HG03378 (cell line): ENCODE measurements around the gene RPS6KB1.
"Not testable (repeated sequence)": the region's sequence is repeated elsewhere in the genome, so short reads cannot be mapped to it uniquely, and the experiment has no call there.

Source experiments
- ATAC-seq: cut with Tn5 transposase; IDR thresholded peaks from one replicate; pipeline ENCODE4 v1.9.1; 2021; ENCODE audit warnings: mild to moderate bottlenecking, moderate library complexity; ENCODE audit not compliant: unreplicated experiment

The RPS6KB1 gene

GRCh38 chr17:59870482-59870881 lies 22.4 kb upstream of the RPS6KB1 start:
- no peak for ATAC-seq

GRCh38 chr17:59872351-59872750 lies 20.6 kb upstream of the RPS6KB1 start:
- no peak for ATAC-seq

- not testable (repeated sequence) for ATAC-seq
Measured at GRCh38 chr17:59873414-59873813, 19.5 kb upstream of the RPS6KB1 start.

- no peak for ATAC-seq
Measured at GRCh38 chr17:59874376-59874775, 18.5 kb upstream of the RPS6KB1 start.

- ATAC-seq, result no peak
Measured at GRCh38 chr17:59876107-59876506, 16.8 kb upstream of the RPS6KB1 start.

GRCh38 chr17:59877965-59878364 lies 15.0 kb upstream of the RPS6KB1 start:
- ATAC-seq, result no peak

GRCh38 chr17:59878624-59879023 lies 14.3 kb upstream of the RPS6KB1 start:
- ATAC-seq, result no peak

GRCh38 chr17:59884861-59885260 lies 8.1 kb upstream of the RPS6KB1 start:
- no peak for ATAC-seq

GRCh38 chr17:59888145-59888750 lies 4.7 kb upstream of the RPS6KB1 start:
- ATAC-seq, result no peak

GRCh38 chr17:59890720-59891119 lies 2.2 kb upstream of the RPS6KB1 start:
- no peak for ATAC-seq

GRCh38 chr17:59892251-59892923 lies 534 bp upstream of the RPS6KB1 start:
- peak; percentile 3 for ATAC-seq

- ATAC-seq, result no peak
Measured at GRCh38 chr17:59893676-59894100, 767 bp downstream of the RPS6KB1 start.

- ATAC-seq, result no peak
Measured at GRCh38 chr17:59897090-59897489, 4.2 kb downstream of the RPS6KB1 start.

GRCh38 chr17:59899099-59899498 lies 6.2 kb downstream of the RPS6KB1 start:
- no peak for ATAC-seq

GRCh38 chr17:59901604-59902003 lies 8.7 kb downstream of the RPS6KB1 start:
- no peak for ATAC-seq

- ATAC-seq, result no peak
Measured at GRCh38 chr17:59903455-59903854, 10.5 kb downstream of the RPS6KB1 start.

- ATAC-seq, result no peak
Measured at GRCh38 chr17:59907467-59907866, 14.5 kb downstream of the RPS6KB1 start.

- ATAC-seq, result no peak
Measured at GRCh38 chr17:59914274-59914854, 21.4 kb downstream of the RPS6KB1 start.

GRCh38 chr17:59916446-59916845 lies 23.5 kb downstream of the RPS6KB1 start:
- no peak for ATAC-seq

- not testable (repeated sequence) for ATAC-seq
Measured at GRCh38 chr17:59920637-59921036, 27.7 kb downstream of the RPS6KB1 start.

GRCh38 chr17:59930121-59930520 lies 37.2 kb downstream of the RPS6KB1 start:
- not testable (repeated sequence) for ATAC-seq

- ATAC-seq, result not testable (repeated sequence)
Measured at GRCh38 chr17:59930768-59931167, 37.8 kb downstream of the RPS6KB1 start.
